A549 treated with AZD9567 at 1 μM for 4 hours (cell line): Measurements from ENCODE around the gene SDHAF4. TPM values are rescaled to one million over a fixed set of nuclear protein-coding genes. Genes with fewer than 3 reads are reported as not detected.

Experiments
- total RNA-seq: library from RNA; stranded (reverse); fragments of 200-300 nt; extraction: Qiagen RNA extraction; gene quantifications from 5 replicates; pipeline ENCODE4 v1.2.3, GENCODE V29; 2022; ENCODE audit not compliant: insufficient read depth

SDHAF4 gene
- 3.2 to 6.1 TPM (median 5.4 TPM) in 5 replicates for total RNA-seq

DNA sequence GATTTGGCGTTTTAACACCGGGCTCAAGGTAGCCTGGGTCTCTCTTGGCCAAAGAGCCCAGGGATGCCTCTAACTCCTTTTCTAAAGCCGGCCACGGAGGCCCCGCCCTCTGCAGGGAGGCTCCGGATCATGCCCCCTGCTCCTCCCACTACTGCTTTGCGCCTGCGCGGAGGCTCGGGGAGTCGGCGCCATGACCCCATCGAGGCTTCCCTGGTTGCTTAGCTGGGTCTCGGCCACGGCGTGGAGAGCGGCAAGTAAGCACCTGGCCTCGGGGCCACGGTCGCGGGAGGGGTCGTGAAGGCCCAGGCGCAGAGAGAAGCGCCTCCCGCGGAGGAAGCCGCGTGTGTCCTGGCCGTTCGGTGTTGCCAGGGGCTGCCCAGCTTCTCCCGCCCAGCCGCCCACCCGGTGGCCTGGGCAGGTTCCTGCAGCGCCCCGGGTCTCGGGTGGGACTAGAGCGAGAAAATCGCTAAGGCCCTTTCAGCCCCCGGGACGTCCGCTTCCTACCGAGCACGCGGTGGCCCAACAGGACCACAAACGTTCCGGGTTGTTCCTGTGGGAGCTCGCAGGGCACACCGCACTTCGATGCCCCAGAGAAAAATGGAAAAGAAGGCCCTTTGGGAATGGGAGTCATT is at the start of gene SDHAF4:
SDHAF4 (plus strand) TSS at position 180 of the 632 bp plus-strand sequence; CDS start at position 191, 11 bp downstream.

Other genes with a start within 250 kb of the SDHAF4 start
- gene FAM135A, start 153.4 kb upstream of the SDHAF4 start, total RNA-seq, result 9.5 to 16.0 TPM (median 13.4 TPM) in 5 replicates
- gene SMAP1, start 101.0 kb downstream of the SDHAF4 start, total RNA-seq, result 16.3 to 22.0 TPM (median 18.6 TPM) in 5 replicates